Measurements from ENCODE around the gene PTGS1.
A peak's percentile ranks its signal among the peaks of the same experiment; 100 is the strongest.

Gene PTGS1

DNA sequence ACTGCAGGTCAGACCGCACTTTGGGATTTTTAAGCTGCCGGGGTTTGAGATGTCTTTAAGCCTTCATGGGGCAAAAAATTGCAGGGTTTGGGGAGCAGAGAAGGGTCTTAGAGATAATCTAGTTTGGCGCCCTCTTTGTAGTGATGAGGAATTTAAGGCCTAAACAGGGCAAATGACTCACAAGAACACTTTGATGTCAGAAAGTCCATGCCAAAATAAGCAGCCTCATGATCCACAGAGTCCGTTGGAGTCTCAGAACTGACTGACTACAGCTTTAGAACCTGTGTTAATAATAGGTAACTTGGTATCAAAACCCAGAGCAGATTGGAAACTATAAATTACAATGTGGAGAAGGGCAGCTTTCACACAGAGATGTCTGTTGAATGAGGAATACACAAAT lies 35.9 kb upstream of the PTGS1 start:
- Histone ChIP-seq H3K9me3 (ENCODE audit: control insufficient read depth, insufficient read depth, low read length) (no peaks in the 10 kb centered on the region), H3K27me3 (ENCODE audit: control insufficient read depth, insufficient read depth, low read length) (no peaks in the 10 kb centered on the region), H3K4me1 (ENCODE audit: control insufficient read depth, insufficient read depth, low read length) (peaks cover 58% of the 10 kb centered on the region), H3K36me3 (ENCODE audit: control insufficient read depth, insufficient read depth, low read length) (no peaks in the 10 kb centered on the region), H3K27ac (ENCODE audit: low read depth, low read length) (no peak overlapping the region), H3K4me3 (ENCODE audit: low read depth, low read length) (no peak overlapping the region), H3K9ac (ENCODE audit: low read depth, low read length) (no peak overlapping the region)

DNA sequence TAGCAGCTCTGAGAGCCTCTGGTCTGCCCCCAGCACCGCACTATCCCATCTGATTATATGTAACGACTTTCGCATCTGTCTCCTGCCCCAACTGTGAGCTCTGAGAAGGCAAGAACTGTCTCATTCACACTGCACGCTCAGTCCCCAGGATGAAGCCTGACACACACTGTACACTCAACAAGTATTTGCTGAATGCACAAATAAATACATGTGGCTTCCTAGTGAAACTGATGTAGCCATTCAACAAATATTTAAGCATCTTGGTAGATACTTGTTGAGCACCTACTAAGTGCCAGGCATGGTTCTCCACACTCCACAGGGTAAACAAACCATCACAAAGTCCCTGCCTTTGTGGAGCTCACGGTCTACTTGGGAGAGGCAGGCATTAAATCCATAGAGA lies 34.6 kb upstream of the PTGS1 start:
- Histone ChIP-seq H3K27me3 (ENCODE audit: control insufficient read depth, insufficient read depth, low read length) (no peaks in the 10 kb centered on the region), H3K27ac (ENCODE audit: low read depth, low read length) (no peak overlapping the region), H3K4me3 (ENCODE audit: low read depth, low read length) (no peak overlapping the region), H3K9me3 (ENCODE audit: control insufficient read depth, insufficient read depth, low read length) (no peaks in the 10 kb centered on the region), H3K9ac (ENCODE audit: low read depth, low read length) (no peak overlapping the region), H3K4me1 (ENCODE audit: control insufficient read depth, insufficient read depth, low read length) (peaks cover 58% of the 10 kb centered on the region), H3K36me3 (ENCODE audit: control insufficient read depth, insufficient read depth, low read length) (no peaks in the 10 kb centered on the region)

DNA sequence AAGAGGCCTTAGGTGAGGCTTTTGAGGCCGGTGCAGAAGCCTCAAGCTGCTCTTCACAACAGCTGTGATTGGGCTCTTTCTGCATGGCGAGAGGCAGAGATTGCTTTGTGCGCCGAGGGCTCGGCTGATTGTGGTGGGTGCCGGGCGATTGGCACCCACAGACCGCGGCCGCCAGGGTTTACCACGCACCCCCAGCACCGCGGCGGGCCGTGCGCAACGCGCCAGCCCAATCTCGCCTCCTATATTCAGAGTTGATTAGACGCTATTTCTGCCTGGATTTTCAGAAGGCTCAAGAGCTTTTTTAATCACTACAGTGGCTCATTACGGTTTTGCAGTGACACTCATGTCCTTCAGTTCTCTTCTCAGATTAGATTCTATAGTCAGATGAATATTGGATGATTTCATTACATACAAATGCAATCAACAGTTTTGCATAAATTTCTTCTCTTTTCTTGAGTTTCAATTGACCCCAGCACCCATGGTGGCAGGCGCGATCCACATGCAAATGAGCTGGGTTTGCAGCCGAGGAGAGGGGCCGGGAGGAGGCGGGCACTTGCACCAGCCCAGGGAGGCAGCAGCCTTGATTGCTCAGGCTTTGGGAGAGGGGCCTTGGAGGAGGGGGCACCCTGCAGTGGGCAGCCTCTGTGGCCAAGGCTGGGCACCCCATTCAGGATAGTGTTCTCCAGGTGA lies 33.8 kb upstream of the PTGS1 start:
- no peaks in the 10 kb centered on the region for H3K36me3 ChIP-seq (ENCODE audit: control insufficient read depth, insufficient read depth, low read length)
- H3K27ac ChIP-seq (ENCODE audit: low read depth, low read length): no peak overlapping the region
- no peaks in the 10 kb centered on the region for H3K27me3 ChIP-seq (ENCODE audit: control insufficient read depth, insufficient read depth, low read length)
- no peaks in the 10 kb centered on the region for H3K9me3 ChIP-seq (ENCODE audit: control insufficient read depth, insufficient read depth, low read length)
- peaks cover 56% of the 10 kb centered on the region for H3K4me1 ChIP-seq (ENCODE audit: control insufficient read depth, insufficient read depth, low read length)
- H3K4me3 ChIP-seq (ENCODE audit: low read depth, low read length): 0 out of 2 replicates have a peak overlapping the region, but pooled peaks have one; percentile 27
- no peak overlapping the region for H3K9ac ChIP-seq (ENCODE audit: low read depth, low read length)

DNA sequence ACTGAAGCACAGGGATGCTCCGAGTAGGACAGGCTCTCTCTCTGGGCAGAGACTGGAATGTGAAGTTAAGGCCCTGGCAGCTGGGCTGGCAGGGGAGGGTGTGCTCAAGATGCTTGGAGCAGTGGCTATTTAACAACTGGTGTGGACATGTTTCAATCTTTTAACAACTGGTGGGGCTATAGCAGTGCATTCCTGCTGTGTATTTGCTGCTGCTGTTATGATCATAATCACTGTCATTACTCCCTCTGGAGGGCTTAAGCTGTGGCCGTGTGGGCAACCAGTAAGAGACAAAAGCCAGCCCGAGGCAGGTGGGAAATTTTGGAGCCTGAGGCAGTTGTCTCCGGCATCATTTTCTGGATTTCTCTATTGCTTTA lies 33.3 kb upstream of the PTGS1 start:
- H3K4me1 ChIP-seq (ENCODE audit: control insufficient read depth, insufficient read depth, low read length): peaks cover 56% of the 10 kb centered on the region
- H3K4me3 ChIP-seq (ENCODE audit: low read depth, low read length): 0 out of 2 replicates have a peak overlapping the region, but pooled peaks have one; percentile 27
- no peak overlapping the region for H3K27ac ChIP-seq (ENCODE audit: low read depth, low read length)
- no peaks in the 10 kb centered on the region for H3K27me3 ChIP-seq (ENCODE audit: control insufficient read depth, insufficient read depth, low read length)
- no peak overlapping the region for H3K9ac ChIP-seq (ENCODE audit: low read depth, low read length)
- no peaks in the 10 kb centered on the region for H3K9me3 ChIP-seq (ENCODE audit: control insufficient read depth, insufficient read depth, low read length)
- H3K36me3 ChIP-seq (ENCODE audit: control insufficient read depth, insufficient read depth, low read length): no peaks in the 10 kb centered on the region

DNA sequence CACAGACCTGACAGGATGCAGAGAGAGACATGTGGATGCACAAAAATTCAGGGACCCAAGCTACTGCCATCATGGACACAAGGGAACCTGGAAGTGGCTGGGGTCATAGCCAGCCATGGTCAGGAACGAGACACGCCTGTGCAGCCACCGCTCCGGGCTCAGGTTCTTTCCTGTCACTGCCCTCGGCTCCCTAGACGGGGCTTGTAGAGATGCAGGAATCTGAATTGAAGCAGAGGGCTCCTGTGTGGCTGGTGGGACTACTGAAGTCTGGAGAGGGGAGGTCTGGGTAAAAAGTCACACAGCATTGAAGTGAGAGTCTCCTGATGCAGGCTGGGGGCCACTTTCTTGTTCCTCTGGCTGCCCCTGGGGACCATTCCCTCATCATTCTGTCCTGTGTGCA lies 32.3 kb upstream of the PTGS1 start:
- Histone ChIP-seq H3K9me3 (ENCODE audit: control insufficient read depth, insufficient read depth, low read length) (no peaks in the 10 kb centered on the region), H3K4me3 (ENCODE audit: low read depth, low read length) (no peak overlapping the region), H3K4me1 (ENCODE audit: control insufficient read depth, insufficient read depth, low read length) (peaks cover 52% of the 10 kb centered on the region), H3K27me3 (ENCODE audit: control insufficient read depth, insufficient read depth, low read length) (no peaks in the 10 kb centered on the region), H3K27ac (ENCODE audit: low read depth, low read length) (no peak overlapping the region), H3K9ac (ENCODE audit: low read depth, low read length) (no peak overlapping the region), H3K36me3 (ENCODE audit: control insufficient read depth, insufficient read depth, low read length) (no peaks in the 10 kb centered on the region)

DNA sequence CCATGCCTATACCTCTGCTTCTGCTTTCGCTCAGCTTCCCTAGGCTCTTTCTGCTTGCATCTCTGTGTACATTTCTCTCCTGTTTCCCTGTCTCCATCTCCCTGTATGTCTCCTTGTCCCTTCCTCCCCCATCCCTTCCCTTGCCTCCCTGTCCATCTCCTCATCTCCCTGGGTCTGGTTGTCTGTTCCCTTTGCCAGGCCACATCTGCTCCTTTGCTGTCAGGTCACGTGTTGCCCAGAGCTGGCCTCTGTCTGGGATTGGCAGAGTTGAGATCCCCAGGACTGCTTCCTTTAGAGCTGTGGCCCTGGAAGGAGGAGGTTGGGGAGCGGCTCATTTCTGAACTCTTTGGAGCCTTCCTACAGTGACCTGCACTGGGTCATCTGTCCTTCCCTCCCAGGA lies 31.8 kb upstream of the PTGS1 start:
- peaks cover 52% of the 10 kb centered on the region for H3K4me1 ChIP-seq (ENCODE audit: control insufficient read depth, insufficient read depth, low read length)
- H3K36me3 ChIP-seq (ENCODE audit: control insufficient read depth, insufficient read depth, low read length): no peaks in the 10 kb centered on the region
- H3K9ac ChIP-seq (ENCODE audit: low read depth, low read length): no peak overlapping the region
- H3K27ac ChIP-seq (ENCODE audit: low read depth, low read length): no peak overlapping the region
- no peaks in the 10 kb centered on the region for H3K27me3 ChIP-seq (ENCODE audit: control insufficient read depth, insufficient read depth, low read length)
- no peaks in the 10 kb centered on the region for H3K9me3 ChIP-seq (ENCODE audit: control insufficient read depth, insufficient read depth, low read length)
- H3K4me3 ChIP-seq (ENCODE audit: low read depth, low read length): no peak overlapping the region

DNA sequence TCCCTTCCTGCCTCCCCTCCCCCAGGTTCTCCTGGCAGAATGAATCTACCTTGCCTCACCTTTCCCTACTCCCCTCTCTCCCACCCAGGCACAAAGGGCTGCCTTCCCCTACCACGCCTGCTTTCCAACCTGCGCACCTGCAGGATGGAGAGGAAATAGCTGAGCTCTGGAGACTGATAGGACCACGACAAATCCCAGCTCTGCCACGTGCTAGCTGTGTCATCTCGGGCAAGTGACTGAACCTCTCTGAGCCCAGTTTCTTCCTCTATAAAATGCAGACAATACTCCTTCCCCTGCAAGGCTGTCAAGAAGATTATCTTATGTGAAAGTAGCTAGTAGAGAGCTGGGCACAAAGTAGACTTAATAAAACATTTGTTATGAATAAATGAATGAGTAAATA lies 31.2 kb upstream of the PTGS1 start:
- H3K4me1 ChIP-seq (ENCODE audit: control insufficient read depth, insufficient read depth, low read length): peaks cover 52% of the 10 kb centered on the region
- H3K27me3 ChIP-seq (ENCODE audit: control insufficient read depth, insufficient read depth, low read length): no peaks in the 10 kb centered on the region
- H3K9me3 ChIP-seq (ENCODE audit: control insufficient read depth, insufficient read depth, low read length): no peaks in the 10 kb centered on the region
- H3K36me3 ChIP-seq (ENCODE audit: control insufficient read depth, insufficient read depth, low read length): no peaks in the 10 kb centered on the region
- no peak overlapping the region for H3K9ac ChIP-seq (ENCODE audit: low read depth, low read length)
- H3K4me3 ChIP-seq (ENCODE audit: low read depth, low read length): no peak overlapping the region
- H3K27ac ChIP-seq (ENCODE audit: low read depth, low read length): no peak overlapping the region

DNA sequence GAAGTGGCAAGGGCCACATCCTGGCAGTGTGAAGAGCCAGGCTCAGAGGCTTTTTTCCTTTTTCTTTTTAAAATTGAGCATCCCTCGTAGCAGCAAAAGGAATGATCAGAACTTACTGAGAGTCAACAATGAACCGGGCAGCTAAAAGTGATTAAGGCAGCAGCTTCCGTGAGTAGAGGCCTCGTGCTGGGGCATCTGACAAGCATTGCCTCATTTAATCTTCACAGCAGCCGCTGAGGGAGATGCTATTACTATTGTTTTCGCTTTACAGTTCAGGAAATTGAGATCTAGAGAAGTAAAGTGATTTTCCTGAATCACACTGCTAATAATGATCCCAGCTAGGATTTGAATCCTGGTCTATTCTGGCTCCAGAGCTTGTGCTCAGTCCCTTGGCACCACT lies 30.7 kb upstream of the PTGS1 start:
- H3K9ac ChIP-seq (ENCODE audit: low read depth, low read length): no peak overlapping the region
- H3K27me3 ChIP-seq (ENCODE audit: control insufficient read depth, insufficient read depth, low read length): no peaks in the 10 kb centered on the region
- H3K27ac ChIP-seq (ENCODE audit: low read depth, low read length): no peak overlapping the region
- H3K4me1 ChIP-seq (ENCODE audit: control insufficient read depth, insufficient read depth, low read length): peaks cover 52% of the 10 kb centered on the region
- H3K4me3 ChIP-seq (ENCODE audit: low read depth, low read length): no peak overlapping the region
- no peaks in the 10 kb centered on the region for H3K9me3 ChIP-seq (ENCODE audit: control insufficient read depth, insufficient read depth, low read length)
- H3K36me3 ChIP-seq (ENCODE audit: control insufficient read depth, insufficient read depth, low read length): no peaks in the 10 kb centered on the region

DNA sequence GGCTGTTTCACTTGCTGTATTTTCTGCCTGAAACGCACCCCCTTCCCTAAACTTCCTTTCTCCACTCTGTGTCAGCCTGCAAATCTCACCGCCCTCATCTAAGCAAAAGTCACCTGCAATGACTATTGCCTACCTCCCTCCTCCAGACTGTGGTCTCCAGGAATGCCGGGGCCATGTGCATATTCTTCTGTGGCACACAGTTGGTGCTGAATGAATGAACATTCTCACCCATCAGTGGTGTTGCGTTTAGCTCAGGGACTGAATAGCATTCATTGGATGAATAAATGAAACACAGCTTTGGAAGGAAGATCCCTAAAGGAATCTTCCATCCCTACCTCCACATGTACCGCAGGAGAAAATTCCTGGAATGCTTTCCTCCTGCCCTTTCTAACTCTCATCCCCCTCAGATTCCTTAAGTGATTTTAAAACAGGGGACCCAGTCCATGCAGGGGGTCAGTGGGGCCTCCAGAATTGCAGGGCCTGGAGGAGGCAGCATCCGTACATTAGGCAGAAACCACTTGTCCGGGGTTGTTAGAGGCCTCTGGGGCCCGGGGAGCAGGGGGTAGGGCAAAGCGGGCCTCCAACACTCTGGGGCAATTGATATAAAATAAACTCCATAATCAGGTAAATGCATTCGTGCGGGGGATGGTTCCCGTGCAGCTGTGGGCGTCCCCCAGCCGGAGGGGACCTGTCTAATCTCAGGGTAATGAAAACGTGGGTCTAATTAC lies 28.3 kb upstream of the PTGS1 start:
- H3K36me3 ChIP-seq (ENCODE audit: control insufficient read depth, insufficient read depth, low read length): no peaks in the 10 kb centered on the region

DNA sequence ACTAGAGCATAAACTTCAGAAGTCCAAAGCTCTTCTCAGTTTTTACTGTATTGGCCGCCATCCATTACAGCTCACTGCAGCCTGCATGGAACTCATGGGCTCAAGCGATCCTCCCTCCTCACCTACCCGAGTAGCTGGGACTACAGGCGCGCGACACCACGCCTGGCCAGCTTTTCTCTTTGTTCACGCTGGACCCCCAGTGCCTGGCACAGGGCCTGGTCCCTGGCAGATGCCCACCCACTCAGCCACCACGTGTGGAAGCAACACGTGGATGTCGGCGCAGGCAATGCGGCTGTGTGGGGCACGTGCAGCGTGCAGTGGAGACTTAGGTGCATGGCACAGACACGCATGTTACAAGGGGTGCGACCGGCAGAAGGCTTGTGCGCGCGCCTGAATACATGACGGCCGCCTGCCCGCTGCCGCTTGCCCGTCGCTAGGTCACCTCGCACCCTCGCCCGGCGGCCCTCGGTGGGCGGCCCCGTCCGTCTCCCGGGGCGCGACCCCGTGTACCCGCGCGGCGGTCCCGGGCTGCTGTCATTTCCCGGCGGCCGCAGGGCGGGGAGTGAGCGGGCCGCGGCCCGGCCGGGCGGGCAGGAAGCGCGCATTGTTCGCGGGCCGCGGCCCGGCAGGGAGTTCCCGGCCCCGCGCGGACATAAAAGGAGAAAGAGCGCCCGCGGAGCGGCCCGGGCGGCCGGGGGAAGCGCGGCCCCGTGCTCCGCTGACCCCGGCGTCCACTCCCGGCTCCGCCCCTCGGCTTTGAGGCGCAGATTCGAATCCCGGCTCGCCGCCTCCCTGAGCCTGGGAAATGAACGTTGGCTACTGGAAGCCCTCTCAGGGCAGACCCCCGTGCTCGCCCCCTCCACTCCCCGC lies 24.1 kb upstream of the PTGS1 start:
- Histone ChIP-seq H3K9me3 (ENCODE audit: control insufficient read depth, insufficient read depth, low read length) (no peaks in the 10 kb centered on the region), H3K36me3 (ENCODE audit: control insufficient read depth, insufficient read depth, low read length) (no peaks in the 10 kb centered on the region), H3K27me3 (ENCODE audit: control insufficient read depth, insufficient read depth, low read length) (peaks cover 20% of the 10 kb centered on the region), H3K27ac (ENCODE audit: low read depth, low read length) (no peak overlapping the region), H3K4me3 (ENCODE audit: low read depth, low read length) (peak overlapping the region; percentile 69), H3K9ac (ENCODE audit: low read depth, low read length) (peak overlapping the region; percentile 15; the same call in 1 of the 2 replicates), H3K4me1 (ENCODE audit: control insufficient read depth, insufficient read depth, low read length) (peaks cover 20% of the 10 kb centered on the region)

More for the DNA sequence above, 28.3 kb upstream of the PTGS1 start:
- H3K9ac ChIP-seq (ENCODE audit: low read depth, low read length): no peak overlapping the region
- no peak overlapping the region for H3K27ac ChIP-seq (ENCODE audit: low read depth, low read length)
- H3K9me3 ChIP-seq (ENCODE audit: control insufficient read depth, insufficient read depth, low read length): no peaks in the 10 kb centered on the region
- H3K27me3 ChIP-seq (ENCODE audit: control insufficient read depth, insufficient read depth, low read length): peaks cover 17% of the 10 kb centered on the region
- H3K4me3 ChIP-seq (ENCODE audit: low read depth, low read length): no peak overlapping the region
- H3K4me1 ChIP-seq (ENCODE audit: control insufficient read depth, insufficient read depth, low read length): peaks cover 34% of the 10 kb centered on the region

All from HUES48 (cell line).